ENCODE measurements around the gene P2RY6.

DNA sequence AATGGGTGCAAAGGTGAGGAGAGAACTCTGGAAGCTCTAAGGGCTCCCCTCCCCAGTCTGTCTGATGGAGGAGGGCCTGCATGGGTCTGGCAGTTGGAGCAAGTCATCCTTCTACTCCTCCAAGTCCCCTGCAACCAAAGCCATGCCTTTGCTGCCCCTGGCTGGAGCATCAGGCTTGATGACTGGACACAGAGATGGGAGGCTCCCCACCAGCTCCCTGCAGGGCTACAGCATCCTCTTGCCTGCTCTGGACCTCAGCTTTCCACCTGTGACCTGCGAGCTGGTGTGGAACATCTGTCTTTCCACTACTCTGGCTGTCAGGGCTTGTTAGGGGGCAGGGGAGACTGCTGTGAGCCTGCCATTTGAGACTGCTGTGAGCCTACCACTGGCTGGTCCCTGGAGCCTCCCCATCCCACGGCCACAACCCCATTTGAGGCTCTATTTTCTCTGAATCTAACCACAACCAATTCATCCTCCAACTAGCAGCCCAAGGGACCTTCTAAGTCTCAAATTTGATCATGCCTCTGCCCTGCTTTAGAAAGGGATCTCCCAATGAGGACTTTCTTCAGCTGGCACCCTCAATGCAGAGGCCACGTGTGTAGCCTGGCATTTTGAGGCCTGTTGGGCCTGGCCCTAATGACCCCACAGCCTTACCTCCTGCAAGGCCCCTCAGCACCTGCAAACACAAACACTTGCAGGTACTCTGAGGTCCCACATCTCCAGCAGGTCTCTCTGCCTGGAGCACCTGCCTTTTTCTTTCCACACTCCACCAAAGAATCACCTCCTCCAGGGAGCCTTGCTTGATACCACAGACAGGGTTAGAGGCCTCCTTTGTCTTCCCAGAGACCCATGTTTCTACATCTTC, 9.9 kb downstream of the P2RY6 start:
- TF ChIP-seq, protein P1, sequence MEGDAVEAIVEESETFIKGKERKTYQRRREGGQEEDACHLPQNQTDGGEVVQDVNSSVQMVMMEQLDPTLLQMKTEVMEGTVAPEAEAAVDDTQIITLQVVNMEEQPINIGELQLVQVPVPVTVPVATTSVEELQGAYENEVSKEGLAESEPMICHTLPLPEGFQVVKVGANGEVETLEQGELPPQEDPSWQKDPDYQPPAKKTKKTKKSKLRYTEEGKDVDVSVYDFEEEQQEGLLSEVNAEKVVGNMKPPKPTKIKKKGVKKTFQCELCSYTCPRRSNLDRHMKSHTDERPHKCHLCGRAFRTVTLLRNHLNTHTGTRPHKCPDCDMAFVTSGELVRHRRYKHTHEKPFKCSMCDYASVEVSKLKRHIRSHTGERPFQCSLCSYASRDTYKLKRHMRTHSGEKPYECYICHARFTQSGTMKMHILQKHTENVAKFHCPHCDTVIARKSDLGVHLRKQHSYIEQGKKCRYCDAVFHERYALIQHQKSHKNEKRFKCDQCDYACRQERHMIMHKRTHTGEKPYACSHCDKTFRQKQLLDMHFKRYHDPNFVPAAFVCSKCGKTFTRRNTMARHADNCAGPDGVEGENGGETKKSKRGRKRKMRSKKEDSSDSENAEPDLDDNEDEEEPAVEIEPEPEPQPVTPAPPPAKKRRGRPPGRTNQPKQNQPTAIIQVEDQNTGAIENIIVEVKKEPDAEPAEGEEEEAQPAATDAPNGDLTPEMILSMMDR (IDR thresholded peaks at IDR 0.05), result no peak
- TF ChIP-seq EP300 (IDR thresholded peaks at IDR 0.05), result no peak
- no peak for TF ChIP-seq POLR2A (IDR thresholded peaks at IDR 0.05)
- TF ChIP-seq POLR2AphosphoS5 (IDR thresholded peaks at IDR 0.05), result no peak

Data from suprapubic skin (tissue), 4 donors.